H9 (cell line): Measurements from ENCODE around the gene BHLHA15. TPM values are rescaled to one million over a fixed set of nuclear protein-coding genes. Genes with fewer than 3 reads are reported as not detected.

ENCODE experiments used
- DNase-seq: peaks from one replicate; pipeline ENCODE4 v3.0.0-alpha.2; 2017
- H2AFZ ChIP-seq: one replicate; pipeline ENCODE4 v1.6.1; 2013; ENCODE audit warnings: mild to moderate bottlenecking, low read length, control low read depth, moderate library complexity
- H2AK5ac ChIP-seq: 2 replicates; pipeline ENCODE4 v1.6.1; 2013; ENCODE audit warnings: low read length, control low read depth, mixed read lengths; ENCODE audit not compliant: insufficient read length
- H2BK120ac ChIP-seq: one replicate; pipeline ENCODE4 v1.6.1; 2013; ENCODE audit warnings: low read depth, mild to moderate bottlenecking, low read length, control low read depth, inconsistent platforms; ENCODE audit not compliant: poor library complexity, severe bottlenecking
- H2BK12ac ChIP-seq: 2 replicates; pipeline ENCODE4 v1.6.1; 2013; ENCODE audit warnings: low read length, control low read depth, mixed read lengths, low read depth; ENCODE audit not compliant: insufficient read length
- H2BK15ac ChIP-seq: 2 replicates; pipeline ENCODE4 v1.6.1; 2013; ENCODE audit warnings: low read depth, low read length, control low read depth
- H2BK20ac ChIP-seq: one replicate; pipeline ENCODE4 v1.6.1; 2013; ENCODE audit warnings: low read depth, mild to moderate bottlenecking, low read length, control low read depth, inconsistent platforms; ENCODE audit not compliant: poor library complexity, severe bottlenecking
- H2BK5ac ChIP-seq: 2 replicates; pipeline ENCODE4 v1.6.1; 2013; ENCODE audit warnings: low read length, control low read depth, mixed read lengths; ENCODE audit not compliant: insufficient read length
- H3K14ac ChIP-seq: 2 replicates; pipeline ENCODE4 v1.6.1; 2013; ENCODE audit warnings: low read length, control low read depth; ENCODE audit not compliant: insufficient read depth
- H3K18ac ChIP-seq: 2 replicates; pipeline ENCODE4 v1.6.1; 2013; ENCODE audit warnings: low read depth, mild to moderate bottlenecking, mixed read lengths, low read length, control low read depth; ENCODE audit not compliant: insufficient read length
- H3K23ac ChIP-seq: 2 replicates; pipeline ENCODE4 v1.6.1; 2013; ENCODE audit warnings: low read length, control low read depth, mixed read lengths, low read depth; ENCODE audit not compliant: insufficient read length
- H3K23me2 ChIP-seq: 2 replicates; pipeline ENCODE4 v1.6.1; 2013; ENCODE audit warnings: low read depth, mild to moderate bottlenecking, mixed read lengths, low read length, control low read depth; ENCODE audit not compliant: insufficient read length, poor library complexity, severe bottlenecking
- H3K27ac ChIP-seq: 2 replicates; pipeline ENCODE4 v1.5.1; 2013; ENCODE audit warnings: low read length, control low read depth, mixed read lengths, low read depth; ENCODE audit not compliant: insufficient read length
- H3K27me3 ChIP-seq: 2 replicates; pipeline ENCODE4 v1.6.1; 2013; ENCODE audit warnings: low read length, control low read depth, inconsistent platforms; ENCODE audit not compliant: insufficient read depth
- H3K4ac ChIP-seq: 2 replicates; pipeline ENCODE4 v1.6.1; 2013; ENCODE audit warnings: low read depth, mild to moderate bottlenecking, control low read depth, inconsistent platforms, low read length, moderate library complexity
- H3K4me1 ChIP-seq: 2 replicates; pipeline ENCODE4 v1.6.1; 2013; ENCODE audit warnings: low read length, control low read depth, inconsistent platforms; ENCODE audit not compliant: insufficient read depth
- H3K4me2 ChIP-seq: 2 replicates; pipeline ENCODE4 v1.6.1; 2013; ENCODE audit warnings: low read length, control low read depth, mixed read lengths; ENCODE audit not compliant: insufficient read length, insufficient read depth
- H3K56ac ChIP-seq: 2 replicates; pipeline ENCODE4 v1.6.1; 2013; ENCODE audit warnings: low read depth, mild to moderate bottlenecking, mixed read lengths, low read length, control low read depth; ENCODE audit not compliant: insufficient read length
- H3K79me1 ChIP-seq: 2 replicates; pipeline ENCODE4 v1.6.1; 2013; ENCODE audit warnings: low read depth, mild to moderate bottlenecking, moderate library complexity, low read length, control low read depth, inconsistent platforms; ENCODE audit not compliant: insufficient read depth, poor library complexity, severe bottlenecking
- H3K79me2 ChIP-seq: 2 replicates; pipeline ENCODE4 v1.6.1; 2013; ENCODE audit warnings: low read length, control low read depth, inconsistent platforms; ENCODE audit not compliant: insufficient read depth
- H3K9ac ChIP-seq: 2 replicates; pipeline ENCODE4 v1.6.1; 2013; ENCODE audit warnings: low read length, control low read depth, mixed read lengths; ENCODE audit not compliant: insufficient read length; ENCODE audit errors: extremely low read depth
- H3K9me3 ChIP-seq: one replicate; pipeline ENCODE4 v1.6.1; 2013; ENCODE audit warnings: low read depth, low read length, inconsistent platforms; ENCODE audit not compliant: control insufficient read depth
- H3T11ph ChIP-seq: one replicate; pipeline ENCODE4 v1.6.1; 2013; ENCODE audit warnings: mild to moderate bottlenecking, low read length, control low read depth, inconsistent platforms
- H4K20me1 ChIP-seq: one replicate; pipeline ENCODE4 v1.6.1; 2013; ENCODE audit not compliant: control insufficient read depth, insufficient read length, insufficient read depth
- H4K5ac ChIP-seq: 2 replicates; pipeline ENCODE4 v1.6.1; 2013; ENCODE audit warnings: low read depth, mild to moderate bottlenecking, mixed read lengths, low read length, control low read depth; ENCODE audit not compliant: insufficient read length
- H4K8ac ChIP-seq: replicated peaks from 2 replicates; pipeline ENCODE4 v1.6.1; 2013; ENCODE audit warnings: low read length, control low read depth, mixed read lengths, low read depth; ENCODE audit not compliant: insufficient read length
- H4K91ac ChIP-seq: 2 replicates; pipeline ENCODE4 v1.6.1; 2013; ENCODE audit warnings: low read depth, mild to moderate bottlenecking, moderate library complexity, mixed read lengths, low read length, control low read depth; ENCODE audit not compliant: insufficient read length
- H3K27ac Mint-ChIP-seq, 3 experiments: 2 replicates in 2 of 3; 3 replicates in 1 of 3; pipeline ENCODE4 v1.8.0; 2020 to 2021; ENCODE audit warnings: mixed read lengths in 3 of 3, mild to moderate bottlenecking in 1 of 3, moderate library complexity in 1 of 3
- H3K27me3 Mint-ChIP-seq: 2 replicates; pipeline ENCODE4 v1.8.0; 2021; ENCODE audit warnings: low read depth, mild to moderate bottlenecking, moderate library complexity, mixed read lengths
- H3K36me3 Mint-ChIP-seq, 3 experiments: 2 replicates in 2 of 3; 3 replicates in 1 of 3; pipeline ENCODE4 v1.8.0; 2020 to 2021; ENCODE audit warnings: low read depth in 3 of 3, mixed read lengths in 3 of 3; ENCODE audit not compliant: insufficient read depth in 1 of 3
- H3K4me1 Mint-ChIP-seq, 2 experiments: 2 replicates each; pipeline ENCODE4 v1.8.0; 2020; ENCODE audit warnings: mixed read lengths in 2 of 2
- H3K4me3 Mint-ChIP-seq, 2 experiments: 2 replicates in 1 of 2; 3 replicates in 1 of 2; pipeline ENCODE4 v1.8.0; 2020 to 2021; ENCODE audit warnings: mild to moderate bottlenecking in 2 of 2, mixed read lengths in 2 of 2, moderate library complexity in 1 of 2
- H3K9me3 Mint-ChIP-seq, 2 experiments: 2 replicates in 1 of 2; 3 replicates in 1 of 2; pipeline ENCODE4 v1.8.0; 2020; ENCODE audit warnings: mild to moderate bottlenecking in 2 of 2, mixed read lengths in 2 of 2, moderate library complexity in 1 of 2
- WGBS: extraction: QIAGEN DNeasy Blood & Tissue Kit; methylation state at CpG from one replicate; pipeline ENCODE4 v1.1.7; 2013; ENCODE audit warnings: missing lambda C conversion rate, low lambda C conversion rate, mixed read lengths; ENCODE audit not compliant: insufficient read length; ENCODE audit errors: extremely low coverage; 5-methylcytosine and 5-hydroxymethylcytosine counted together
- total RNA-seq: library from RNA; stranded (reverse); gene quantifications from 2 replicates; pipeline ENCODE4 v1.2.1, GENCODE V29; 2021
- TF ChIP-seq, protein P1 (sequence below): fragments of 200-600 bp; sonication (generic); conservative IDR thresholded peaks from 3 replicates; pipeline ENCODE4 v1.8.0; 2021; ENCODE audit warnings: antibody characterized with exemption, mild to moderate bottlenecking

BHLHA15 gene
- total RNA-seq, 1 experiment from 2014 or later = 1.4 TPM

DNA sequence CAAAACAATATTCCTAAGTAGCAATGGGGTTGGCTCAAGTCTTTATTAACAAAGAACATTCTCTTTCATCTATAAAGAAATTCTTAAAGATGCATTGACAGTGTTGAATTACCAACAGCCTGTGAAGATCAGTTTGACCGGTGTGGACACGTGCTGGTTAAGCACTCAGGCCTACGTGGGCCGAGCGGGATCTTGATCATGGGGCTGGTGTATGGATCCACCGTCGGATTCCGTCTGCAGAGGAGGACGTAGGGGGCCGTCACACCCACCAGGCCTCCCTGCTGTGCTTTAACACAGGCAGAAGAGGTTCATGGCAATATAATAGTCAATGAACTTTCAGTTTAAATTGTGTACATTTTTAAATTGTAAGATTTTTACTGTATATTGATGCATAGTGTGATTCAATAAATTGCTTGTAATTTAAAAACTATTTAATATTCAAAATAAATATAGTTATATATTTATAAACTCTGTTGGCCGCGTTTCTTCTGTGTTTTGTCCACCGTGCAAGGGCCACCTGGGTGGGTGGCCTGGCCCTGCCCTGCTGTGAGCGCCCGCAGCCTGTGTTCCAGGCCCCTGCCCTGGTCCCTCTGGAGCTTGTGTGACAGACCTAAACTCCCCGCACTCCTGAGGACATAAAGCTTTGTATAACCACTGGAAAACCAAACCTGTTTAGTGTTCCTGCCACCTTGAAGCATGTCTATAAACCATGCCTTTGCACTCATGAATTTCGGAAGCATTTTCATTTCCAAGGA, 1.9 kb upstream of the BHLHA15 start:
- no peak overlapping the region for H2BK5ac ChIP-seq
- H3K4me1 ChIP-seq = no peaks in the 10 kb centered on the region
- peaks cover 12 to 30% (median 25%) of the 10 kb centered on the region in 3 experiments; a peak in 6 of 7 replicates for H3K36me3 Mint-ChIP-seq
- H4K5ac ChIP-seq = no peak overlapping the region
- no peak overlapping the region for H3K56ac ChIP-seq
- no peak overlapping the region for H4K91ac ChIP-seq
- H3K9me3 Mint-ChIP-seq = no peaks in the 10 kb centered on the region
- H4K8ac ChIP-seq = no peak overlapping the region
- H2BK20ac ChIP-seq = no peak overlapping the region
- H2BK15ac ChIP-seq = no peak overlapping the region
- no CpG with 5 or more reads among the region's 17 CpGs for WGBS
- H3K23ac ChIP-seq = no peak overlapping the region
- H3K9ac ChIP-seq = no peak overlapping the region
- no peaks in the 10 kb centered on the region for H3K23me2 ChIP-seq
- H4K20me1 ChIP-seq = no peaks in the 10 kb centered on the region
- no peak overlapping the region for H2AK5ac ChIP-seq
- TF ChIP-seq, protein P1, sequence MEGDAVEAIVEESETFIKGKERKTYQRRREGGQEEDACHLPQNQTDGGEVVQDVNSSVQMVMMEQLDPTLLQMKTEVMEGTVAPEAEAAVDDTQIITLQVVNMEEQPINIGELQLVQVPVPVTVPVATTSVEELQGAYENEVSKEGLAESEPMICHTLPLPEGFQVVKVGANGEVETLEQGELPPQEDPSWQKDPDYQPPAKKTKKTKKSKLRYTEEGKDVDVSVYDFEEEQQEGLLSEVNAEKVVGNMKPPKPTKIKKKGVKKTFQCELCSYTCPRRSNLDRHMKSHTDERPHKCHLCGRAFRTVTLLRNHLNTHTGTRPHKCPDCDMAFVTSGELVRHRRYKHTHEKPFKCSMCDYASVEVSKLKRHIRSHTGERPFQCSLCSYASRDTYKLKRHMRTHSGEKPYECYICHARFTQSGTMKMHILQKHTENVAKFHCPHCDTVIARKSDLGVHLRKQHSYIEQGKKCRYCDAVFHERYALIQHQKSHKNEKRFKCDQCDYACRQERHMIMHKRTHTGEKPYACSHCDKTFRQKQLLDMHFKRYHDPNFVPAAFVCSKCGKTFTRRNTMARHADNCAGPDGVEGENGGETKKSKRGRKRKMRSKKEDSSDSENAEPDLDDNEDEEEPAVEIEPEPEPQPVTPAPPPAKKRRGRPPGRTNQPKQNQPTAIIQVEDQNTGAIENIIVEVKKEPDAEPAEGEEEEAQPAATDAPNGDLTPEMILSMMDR = no peak
- H3K27me3 ChIP-seq = no peaks in the 10 kb centered on the region
- H2BK12ac ChIP-seq = no peak overlapping the region
- no peak overlapping the region for H3K27ac ChIP-seq
- H3K4me1 Mint-ChIP-seq = peaks cover 4 to 8% of the 10 kb centered on the region in 2 experiments; a peak in 3 of 4 replicates
- no peaks in the 10 kb centered on the region for H3K79me2 ChIP-seq
- peak overlapping the region in 2 of 3 experiments; percentile 28 to 59; a peak in 2 of 7 replicates for H3K27ac Mint-ChIP-seq
- H2BK120ac ChIP-seq = no peak overlapping the region
- DNase-seq = no peak
- H3K14ac ChIP-seq = no peak overlapping the region
- no peaks in the 10 kb centered on the region for H3K9me3 ChIP-seq
- no peak overlapping the region for H3K4ac ChIP-seq
- H3K18ac ChIP-seq = no peak overlapping the region
- H3K27me3 Mint-ChIP-seq = no peaks in the 10 kb centered on the region
- H3K4me3 Mint-ChIP-seq = peak overlapping the region; percentile 63 to 76; a peak in 4 of 5 replicates
- H3T11ph ChIP-seq = no peak overlapping the region
- no peaks in the 10 kb centered on the region for H3K79me1 ChIP-seq
- no peak overlapping the region for H3K4me2 ChIP-seq
- H2AFZ ChIP-seq = no peak overlapping the region
